T-helper 2 cell treated with Interferon-gamma antibody and Interleukin-4, amounts not matched to agents 5 μg/mL and 100 μg/mL, for 36 hours (primary cell): ENCODE results near the gene LCP1.

Experiments used
- DNase-seq: peaks from one replicate; pipeline ENCODE4 v3.0.0; 2021; ENCODE audit warnings: low spot score
- H3K27ac Mint-ChIP-seq: one replicate; pipeline ENCODE4 v1.8.0; 2021; ENCODE audit warnings: mild to moderate bottlenecking, mixed read lengths
- H3K27me3 Mint-ChIP-seq: one replicate; pipeline ENCODE4 v1.8.0; 2021; ENCODE audit warnings: low read depth, mixed read lengths
- H3K36me3 Mint-ChIP-seq: one replicate; pipeline ENCODE4 v1.8.0; 2021; ENCODE audit warnings: low read depth, mixed read lengths
- H3K4me1 Mint-ChIP-seq: one replicate; pipeline ENCODE4 v1.8.0; 2021; ENCODE audit warnings: low read depth, mixed read lengths
- H3K4me3 Mint-ChIP-seq: one replicate; pipeline ENCODE4 v1.8.0; 2022; ENCODE audit warnings: mild to moderate bottlenecking, moderate library complexity, mixed read lengths
- H3K9me3 Mint-ChIP-seq: one replicate; pipeline ENCODE4 v1.8.0; 2021; ENCODE audit warnings: mixed read lengths

The LCP1 gene

GRCh38 chr13:46079770-46080169 lies 102.2 kb downstream of the LCP1 start:
- H3K36me3 Mint-ChIP-seq: no peaks in the 10 kb centered on the region
- no peaks in the 10 kb centered on the region for H3K9me3 Mint-ChIP-seq
- H3K27ac Mint-ChIP-seq: no peak overlapping the region
- no peak for DNase-seq
- peaks cover 4% of the 10 kb centered on the region for H3K4me1 Mint-ChIP-seq
- H3K4me3 Mint-ChIP-seq: no peak overlapping the region
- H3K27me3 Mint-ChIP-seq: peaks cover 33% of the 10 kb centered on the region

GRCh38 chr13:46077265-46077664 lies 104.7 kb downstream of the LCP1 start:
- peaks cover 4% of the 10 kb centered on the region for H3K4me1 Mint-ChIP-seq
- H3K27ac Mint-ChIP-seq: no peak overlapping the region
- DNase-seq: no peak
- no peaks in the 10 kb centered on the region for H3K9me3 Mint-ChIP-seq
- no peaks in the 10 kb centered on the region for H3K36me3 Mint-ChIP-seq
- peaks cover 37% of the 10 kb centered on the region for H3K27me3 Mint-ChIP-seq
- H3K4me3 Mint-ChIP-seq: no peak overlapping the region

- no peak overlapping the region for H3K4me3 Mint-ChIP-seq
- H3K4me1 Mint-ChIP-seq: peaks cover 4% of the 10 kb centered on the region
- H3K27ac Mint-ChIP-seq: no peak overlapping the region
- peaks cover 39% of the 10 kb centered on the region for H3K27me3 Mint-ChIP-seq
- no peaks in the 10 kb centered on the region for H3K36me3 Mint-ChIP-seq
- DNase-seq: no peak
- no peaks in the 10 kb centered on the region for H3K9me3 Mint-ChIP-seq
Observed at GRCh38 chr13:46076827-46077226, 105.2 kb downstream of the LCP1 start.
